ENCODE measurements around the gene NUSAP1. TPM values are rescaled to one million over a fixed set of nuclear protein-coding genes. Genes with fewer than 3 reads are reported as not detected.
"Not testable (repeated sequence)": the region's sequence is repeated elsewhere in the genome, so short reads cannot be mapped to it uniquely, and the experiment has no call there.

NUSAP1 gene, protein sequence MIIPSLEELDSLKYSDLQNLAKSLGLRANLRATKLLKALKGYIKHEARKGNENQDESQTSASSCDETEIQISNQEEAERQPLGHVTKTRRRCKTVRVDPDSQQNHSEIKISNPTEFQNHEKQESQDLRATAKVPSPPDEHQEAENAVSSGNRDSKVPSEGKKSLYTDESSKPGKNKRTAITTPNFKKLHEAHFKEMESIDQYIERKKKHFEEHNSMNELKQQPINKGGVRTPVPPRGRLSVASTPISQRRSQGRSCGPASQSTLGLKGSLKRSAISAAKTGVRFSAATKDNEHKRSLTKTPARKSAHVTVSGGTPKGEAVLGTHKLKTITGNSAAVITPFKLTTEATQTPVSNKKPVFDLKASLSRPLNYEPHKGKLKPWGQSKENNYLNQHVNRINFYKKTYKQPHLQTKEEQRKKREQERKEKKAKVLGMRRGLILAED
- 46.1 TPM for polyA plus RNA-seq (2013, experiment 1 of 2; ENCODE audit: insufficient read length)
- polyA plus RNA-seq (2013, experiment 2 of 2; ENCODE audit: insufficient read length), result 46.0 TPM

DNA sequence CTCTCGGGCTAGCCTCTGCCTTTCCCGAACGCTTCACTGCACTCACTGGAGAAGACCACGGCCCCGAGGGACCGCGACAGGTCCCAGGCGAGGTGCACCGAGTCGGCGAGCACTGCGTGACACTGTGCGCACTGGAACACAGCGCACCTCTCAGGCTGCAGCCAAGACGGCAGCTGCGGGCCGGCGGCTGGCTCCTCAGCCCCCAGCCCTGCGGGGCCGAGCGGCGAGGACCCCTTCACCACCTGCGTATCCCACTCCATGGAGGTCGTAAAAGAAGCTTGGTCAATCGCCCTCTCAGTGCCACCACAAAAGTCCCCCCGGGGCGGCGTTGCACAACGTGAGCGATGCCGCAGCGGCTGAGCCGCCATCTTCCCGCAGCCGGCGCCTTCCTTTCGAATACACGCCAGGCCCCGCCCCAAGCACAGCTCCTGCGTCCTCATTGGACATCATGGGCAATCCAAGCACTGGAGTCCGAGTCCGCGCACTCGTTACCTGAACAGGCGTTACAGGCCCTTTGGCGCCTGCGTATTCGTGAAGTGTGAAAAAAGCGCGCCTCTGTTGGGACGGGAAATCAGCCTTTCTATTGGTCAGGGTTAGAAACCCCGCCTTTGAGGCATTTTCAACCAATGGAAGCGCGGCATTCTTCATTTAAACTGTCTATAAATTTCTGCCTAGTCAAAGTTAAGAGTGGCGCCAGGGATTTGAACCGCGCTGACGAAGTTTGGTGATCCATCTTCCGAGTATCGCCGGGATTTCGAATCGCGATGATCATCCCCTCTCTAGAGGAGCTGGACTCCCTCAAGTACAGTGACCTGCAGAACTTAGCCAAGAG is at the start of gene NUSAP1, which contains the start of gene OIP5:
Gene NUSAP1, plus strand, starts transcription at position 688 of the 832 bp plus-strand sequence. Its CDS starts 77 bp downstream, at position 765.
Gene OIP5, minus strand, starts transcription at position 398 of the 832 bp plus-strand sequence. Its CDS starts 30 bp downstream, at position 368.
- peak; percentile 100 for DNase-seq

DNA sequence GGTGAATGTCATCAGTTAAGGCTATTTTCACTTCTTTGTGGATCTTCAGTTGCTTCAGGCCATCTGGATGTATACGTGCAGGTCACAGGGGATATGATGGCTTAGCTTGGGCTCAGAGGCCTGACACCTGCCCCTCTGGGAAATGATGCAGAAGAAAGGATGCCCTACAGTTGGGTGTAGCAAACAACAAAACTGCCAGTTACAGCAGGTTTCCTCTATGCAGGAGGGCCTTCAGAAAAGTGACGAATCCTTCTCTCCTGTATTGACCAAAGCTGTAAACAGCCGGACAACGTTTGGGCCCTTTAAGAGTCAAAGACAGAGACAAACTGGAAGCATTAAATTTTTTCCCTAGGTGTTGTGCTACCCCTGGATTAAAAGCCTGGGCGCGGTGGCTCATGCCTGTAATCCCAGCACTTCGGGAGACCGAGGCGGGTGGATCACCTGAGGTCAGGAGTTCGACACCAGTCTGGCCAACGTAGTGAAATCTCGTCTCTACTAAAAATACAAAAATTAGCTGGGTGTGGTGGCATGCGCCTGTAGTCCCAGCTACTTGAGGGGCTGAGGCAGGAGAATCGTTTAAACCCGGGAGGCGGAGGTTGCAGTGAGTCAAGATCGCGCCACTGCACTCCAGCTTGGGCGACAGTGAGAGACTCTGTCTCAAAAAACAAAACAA is 49.6 kb upstream of the NUSAP1 start:
- not testable (repeated sequence) for DNase-seq

DNA sequence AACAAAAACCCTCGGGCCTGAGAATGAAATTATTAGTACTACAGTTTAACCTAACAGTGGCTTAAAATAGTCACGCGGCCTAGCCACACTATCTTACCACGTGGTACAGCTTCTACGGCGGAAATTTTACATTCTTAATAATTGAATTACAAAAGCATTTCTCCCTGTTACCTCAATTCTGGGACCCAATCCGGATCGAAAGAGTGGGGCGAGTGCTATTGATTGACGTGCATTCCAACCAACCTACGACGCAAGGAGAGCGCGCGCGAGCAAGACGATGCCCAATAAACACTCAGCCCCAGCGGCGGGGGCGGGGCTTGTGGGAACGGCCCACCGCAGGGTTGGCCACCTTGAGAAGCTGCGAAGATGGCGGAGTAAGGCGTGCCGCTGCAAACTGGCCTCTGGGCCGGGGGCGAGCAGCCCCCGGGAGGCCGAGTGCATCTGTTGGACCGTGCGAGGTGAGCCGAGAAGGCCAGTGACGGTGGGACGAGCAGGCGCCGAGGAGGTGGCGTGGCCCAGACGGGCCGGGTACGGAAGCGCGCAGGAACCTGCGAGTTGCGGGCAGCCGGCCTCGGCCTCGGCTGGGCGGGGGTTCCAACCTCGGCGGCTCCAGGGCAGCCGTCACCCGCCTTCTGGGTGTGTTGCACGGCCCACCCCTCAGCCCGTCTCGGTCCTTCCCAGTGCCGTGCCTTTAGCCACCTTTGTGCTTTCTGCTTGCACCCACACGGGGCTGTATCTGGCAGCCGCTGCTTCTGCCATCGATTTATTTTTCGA is 48.8 kb upstream of the NUSAP1 start:
- DNase-seq, result peak; percentile 100

DNA sequence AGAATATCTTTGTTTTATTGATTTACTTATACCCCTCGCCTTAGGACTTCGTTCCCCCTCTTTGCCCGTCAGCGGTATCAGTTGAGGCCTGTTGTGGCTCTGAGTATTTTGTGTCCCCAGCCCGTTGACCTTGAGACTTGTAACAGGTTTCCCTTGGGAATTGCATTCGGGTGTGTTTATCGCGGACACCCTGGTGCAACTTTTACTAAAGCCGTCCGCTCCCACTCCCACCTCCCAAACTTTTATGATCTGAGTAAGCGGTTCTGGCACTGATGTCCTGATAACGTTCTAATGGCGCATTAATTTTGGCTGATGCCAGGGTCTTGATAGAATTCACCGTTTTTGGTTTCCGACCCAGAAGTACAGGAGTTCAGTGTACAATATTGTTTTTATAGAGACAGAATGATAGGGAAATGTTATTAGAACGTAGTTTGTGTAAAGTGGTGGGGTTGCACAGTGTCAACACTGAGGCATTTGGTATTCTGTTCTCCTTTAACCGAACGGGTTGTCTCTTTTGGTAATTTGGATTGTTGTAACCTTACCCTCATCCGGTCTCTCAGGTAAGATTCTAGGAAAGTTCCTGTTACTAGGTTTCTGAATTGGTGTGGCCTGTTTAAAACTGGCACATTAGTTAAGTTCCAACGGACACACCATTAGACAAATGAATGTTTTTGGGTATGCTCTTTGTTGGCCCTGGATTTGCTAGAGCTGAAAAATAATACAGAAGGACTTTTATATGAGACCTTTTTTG is 48.1 kb upstream of the NUSAP1 start:
- DNase-seq, result peak; percentile 7

DNA sequence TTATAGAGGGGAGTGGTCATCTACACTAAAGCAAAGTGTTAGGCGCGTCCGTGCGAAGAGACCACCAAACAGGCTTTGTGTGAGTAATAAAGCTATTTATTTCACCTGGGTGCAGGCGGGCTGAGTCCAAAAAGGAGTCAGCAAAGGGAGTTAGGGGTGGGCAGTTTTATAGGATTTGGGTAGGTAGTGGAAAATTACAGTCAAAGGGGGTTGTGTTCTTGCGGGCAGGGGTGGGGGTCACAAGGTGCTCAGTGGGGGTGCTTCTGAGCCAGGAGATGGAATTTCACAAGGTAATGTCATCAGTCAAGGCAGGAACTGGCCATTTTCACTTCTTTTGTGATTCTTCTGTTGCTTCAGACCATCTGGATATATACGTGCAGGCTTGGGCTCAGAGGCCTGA is 47.4 kb upstream of the NUSAP1 start:
- no peak for DNase-seq

DNA sequence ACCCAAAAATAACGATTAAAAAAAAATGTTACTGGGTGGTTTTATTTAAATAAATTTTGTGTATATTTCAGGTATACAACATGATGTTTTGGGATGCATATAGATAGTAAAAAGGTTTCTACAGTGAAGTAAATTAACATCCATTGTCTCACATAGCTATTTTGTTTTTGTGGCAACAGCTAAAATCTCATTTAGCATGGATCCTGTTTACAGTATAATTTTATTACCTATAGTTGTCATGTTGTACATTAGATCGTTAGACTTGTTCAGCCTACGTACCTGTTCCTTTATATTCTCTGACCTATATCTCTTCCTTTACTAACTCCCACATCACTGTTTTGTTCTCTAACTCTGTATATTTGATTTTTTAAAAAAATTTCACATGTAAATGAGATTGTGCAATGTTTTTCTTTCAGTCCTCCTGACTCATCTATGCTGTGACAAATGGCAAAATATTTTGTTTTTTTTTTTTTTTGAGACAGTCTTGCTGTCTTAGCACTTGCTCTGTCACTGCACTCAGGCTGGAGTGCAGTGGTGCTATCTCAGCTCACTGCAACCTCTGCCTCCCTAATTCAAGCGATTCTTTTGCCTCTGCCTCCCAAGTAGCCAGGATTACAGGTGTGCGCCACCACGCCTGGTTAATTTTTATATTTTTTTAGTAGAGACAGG is 45.9 kb upstream of the NUSAP1 start:
- peak; percentile 33 for DNase-seq

DNA sequence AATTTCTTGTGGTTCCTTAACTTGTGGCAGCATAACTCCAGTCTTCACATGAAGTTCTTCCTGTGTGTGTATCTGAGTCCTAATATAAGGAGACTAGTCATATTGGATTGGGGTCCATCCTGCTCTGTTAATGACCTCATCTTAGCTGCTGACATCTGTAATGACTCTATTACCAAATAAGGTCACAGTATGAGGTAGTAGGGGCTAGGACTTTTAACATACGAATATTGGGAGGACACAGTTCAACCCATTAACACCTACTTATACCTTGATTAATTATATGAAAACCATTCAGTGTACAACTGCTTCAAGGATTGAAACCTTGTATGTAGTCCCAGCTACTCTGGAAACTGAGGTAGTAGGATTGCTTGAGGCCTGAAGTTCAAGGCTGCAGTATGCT is 44.2 kb upstream of the NUSAP1 start:
- DNase-seq, result no peak

DNA sequence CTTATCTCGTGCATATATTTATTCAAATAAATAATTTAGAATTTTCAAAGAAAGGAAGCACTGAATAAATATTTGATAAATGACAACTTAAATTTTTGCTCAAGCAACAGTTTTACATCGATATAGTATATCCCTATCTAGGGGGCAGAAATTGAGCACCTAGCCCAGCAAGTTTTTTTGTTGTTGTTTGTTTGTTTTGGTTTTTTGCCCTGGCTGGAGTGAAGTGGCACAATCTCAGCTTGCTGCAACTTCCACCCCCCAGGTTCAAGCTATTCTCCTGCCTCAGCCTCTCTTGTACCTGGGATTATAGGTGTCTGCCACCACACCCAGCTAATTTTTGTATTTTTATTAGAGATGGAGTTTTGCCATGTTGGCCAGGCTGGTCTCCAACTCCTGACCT is 42.7 kb upstream of the NUSAP1 start:
- no peak for DNase-seq

DNA sequence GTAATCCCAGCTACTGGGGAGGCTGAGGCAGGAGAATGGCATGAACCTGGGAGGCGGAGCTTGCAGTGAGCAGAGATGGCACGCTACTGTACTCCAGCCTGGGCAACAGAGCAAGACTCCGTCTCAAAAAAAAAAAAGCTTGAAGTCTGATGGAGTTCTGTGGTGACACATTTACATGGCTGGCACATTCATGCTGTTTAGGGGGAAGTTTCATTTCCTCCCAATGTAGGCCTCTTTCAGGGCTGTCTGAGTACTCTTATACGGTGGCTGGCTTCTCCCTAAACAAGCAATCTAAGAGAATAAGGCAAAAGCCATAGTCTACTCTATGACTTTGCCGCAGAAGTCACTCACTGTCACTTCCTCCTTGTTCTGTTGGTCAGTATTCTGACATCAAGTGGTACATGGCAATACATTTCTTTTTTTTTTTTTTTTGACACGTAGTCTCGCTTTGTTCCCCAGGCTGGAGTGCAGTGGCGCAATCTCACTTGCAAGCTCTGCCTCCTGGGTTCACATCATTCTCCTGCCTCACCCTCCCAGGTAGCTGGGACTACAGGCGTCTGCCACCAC is 41.5 kb upstream of the NUSAP1 start:
- no peak for DNase-seq

DNA sequence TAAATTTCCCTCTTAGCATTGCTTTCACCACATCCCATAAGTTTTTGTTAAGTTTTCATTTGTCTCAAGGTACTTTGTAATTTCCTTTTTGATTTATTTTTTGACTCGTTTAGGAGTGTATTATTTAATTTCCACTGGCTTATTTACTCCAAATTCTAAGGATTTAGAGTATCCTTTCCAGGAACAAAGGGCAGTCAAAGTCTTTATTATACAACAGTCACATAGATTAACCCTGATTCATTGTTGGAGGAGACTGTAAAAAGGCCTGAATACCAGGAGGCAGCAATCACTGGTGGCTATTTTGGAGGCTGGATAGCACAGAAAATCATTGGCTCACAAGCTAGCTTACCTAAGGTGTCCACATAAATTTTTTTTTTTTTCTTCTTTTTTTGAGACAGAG is 40.2 kb upstream of the NUSAP1 start:
- no peak for DNase-seq

DNA sequence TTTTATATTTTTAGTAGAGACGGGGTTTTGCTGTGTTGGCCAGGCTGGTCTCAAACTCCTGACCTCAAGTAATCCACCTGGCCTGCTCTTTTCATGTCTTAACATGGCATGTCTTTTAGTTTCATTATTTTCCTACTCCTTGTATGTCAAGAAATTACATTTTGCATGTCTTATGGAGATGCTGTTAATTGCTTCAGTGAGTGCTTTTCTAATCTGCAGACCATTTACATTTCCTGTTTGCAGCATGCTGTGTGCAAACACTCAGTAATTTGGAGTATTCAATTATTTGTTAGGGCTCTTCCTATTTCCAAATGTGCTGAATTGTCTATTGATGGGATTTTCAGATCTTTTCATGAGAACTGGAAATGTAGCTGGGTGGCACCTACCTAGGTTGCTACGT is 31.5 kb upstream of the NUSAP1 start:
- not testable (repeated sequence) for DNase-seq

DNA sequence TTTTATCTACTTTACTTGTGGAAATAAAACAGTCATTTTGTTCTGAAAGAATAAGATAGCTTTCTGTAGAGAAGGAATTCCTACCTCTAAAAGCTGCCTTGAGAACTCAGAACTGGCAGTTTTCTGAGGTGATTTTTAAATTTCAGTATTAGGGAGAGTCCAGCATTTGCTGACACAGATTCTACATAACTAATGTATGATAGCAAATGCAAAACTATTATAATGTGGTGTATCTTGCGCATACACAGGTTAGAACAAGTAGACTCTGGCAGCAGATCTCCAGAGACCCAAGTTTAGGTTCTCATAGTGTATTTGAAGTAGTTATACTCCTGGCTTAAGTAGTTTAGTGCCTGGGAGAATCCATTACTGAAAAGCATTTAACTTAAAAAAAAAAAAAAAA is 31.1 kb upstream of the NUSAP1 start:
- no peak for DNase-seq

DNA sequence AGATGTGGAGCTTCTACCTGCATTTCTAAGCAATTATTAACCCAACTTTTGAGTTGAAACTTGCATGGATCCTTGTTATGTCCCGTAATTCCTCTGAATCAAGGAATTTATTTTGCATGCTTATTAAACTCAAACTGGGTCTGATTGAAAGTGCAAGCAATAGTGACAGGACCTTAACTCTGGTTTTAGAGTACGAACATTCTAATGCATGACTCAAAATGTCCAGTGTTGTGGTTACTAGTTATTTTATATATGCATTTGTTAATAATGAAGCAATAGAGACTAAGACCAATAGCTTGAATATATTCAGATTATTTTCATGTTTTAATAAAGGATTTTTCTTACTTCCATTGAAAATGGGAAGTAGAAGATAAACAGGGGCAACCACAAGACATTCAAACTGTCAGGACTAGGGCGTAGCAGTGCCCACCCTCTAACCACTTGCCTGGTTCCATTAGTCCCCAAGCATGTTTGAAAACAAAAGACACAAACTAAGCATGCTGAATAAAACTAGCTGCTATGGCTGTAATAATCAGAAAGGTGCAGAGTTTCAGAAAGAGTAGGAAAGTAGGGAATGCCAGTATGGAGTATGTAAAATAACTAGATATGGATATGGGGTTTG is 28.4 kb upstream of the NUSAP1 start:
- no peak for DNase-seq

DNA sequence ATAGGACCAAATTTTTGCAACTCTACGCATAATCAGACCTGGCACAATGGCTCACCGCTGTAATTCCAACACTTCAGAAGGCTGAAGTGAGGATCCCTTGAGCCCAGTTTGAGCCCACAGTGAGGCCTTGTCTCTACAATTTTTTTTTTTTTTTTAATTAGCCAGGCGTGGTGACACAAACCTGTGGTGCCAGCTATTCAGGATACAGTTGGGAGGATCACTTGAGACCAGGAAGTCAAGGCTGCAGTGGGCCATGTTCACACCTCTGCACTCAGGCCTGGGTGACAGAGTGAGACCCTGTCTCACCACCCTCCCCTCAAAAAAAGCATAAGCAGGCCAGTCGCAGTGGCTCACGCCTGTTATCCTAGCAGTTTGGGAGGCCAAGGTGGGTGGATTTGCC is 25.0 kb upstream of the NUSAP1 start:
- no peak for DNase-seq

DNA sequence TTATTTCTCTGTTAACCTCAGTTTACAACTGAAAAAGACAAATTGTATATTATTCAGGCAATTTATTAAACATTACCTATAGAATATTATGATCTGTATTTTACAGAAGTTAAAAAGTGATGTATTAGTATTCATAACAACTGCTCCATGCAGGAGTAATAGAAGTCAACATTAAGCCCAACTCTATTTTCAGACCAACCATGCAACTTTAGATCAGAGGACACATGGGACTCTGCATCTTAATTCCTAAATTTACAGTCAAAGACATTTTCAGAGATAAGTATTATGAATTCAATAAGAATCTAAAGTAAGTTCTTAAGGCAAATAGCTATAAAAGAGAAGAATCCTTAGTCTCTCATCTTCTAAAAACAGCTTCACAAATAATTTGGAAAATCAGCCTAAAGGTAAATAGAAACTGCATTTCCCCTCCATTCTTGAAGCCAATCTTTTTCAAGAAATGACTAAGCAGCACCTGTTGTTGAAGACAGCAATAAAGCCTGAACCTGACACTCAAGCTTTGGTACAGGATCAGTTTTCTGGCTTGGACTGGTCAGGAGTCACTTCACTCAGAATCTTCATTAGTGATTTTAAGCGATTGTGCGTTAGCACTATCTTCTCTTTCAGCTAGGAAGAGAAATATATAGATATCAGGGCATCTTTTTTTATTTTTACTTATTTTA is 23.3 kb upstream of the NUSAP1 start:
- no peak for DNase-seq

DNA sequence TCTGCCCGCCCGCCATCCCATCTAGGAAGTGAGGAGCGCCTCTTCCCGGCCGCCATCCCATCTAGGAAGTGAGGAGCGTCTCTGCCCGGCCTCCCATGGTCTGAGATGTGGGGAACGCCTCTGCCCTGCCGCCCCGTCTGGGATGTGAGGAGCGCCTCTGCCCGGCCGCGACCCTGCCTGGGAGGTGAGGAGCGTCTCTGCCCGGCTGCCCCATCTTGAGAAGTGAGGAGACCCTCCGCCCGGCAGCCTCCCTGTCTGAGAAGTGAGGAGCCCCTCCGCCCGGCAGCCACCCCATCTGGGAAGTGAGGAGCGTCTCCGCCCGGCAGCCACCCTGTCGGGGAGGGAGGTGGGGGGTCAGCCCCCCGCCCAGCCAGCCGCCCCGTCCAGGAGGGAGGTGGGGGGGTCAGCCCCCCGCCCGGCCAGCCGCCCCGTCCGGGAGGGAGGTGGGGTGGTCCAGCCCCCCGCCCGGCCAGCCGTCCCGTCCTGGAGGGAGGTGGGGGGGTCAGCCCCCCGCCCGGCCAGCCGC is 11.8 kb upstream of the NUSAP1 start:
- DNase-seq, result not testable (repeated sequence)

DNA sequence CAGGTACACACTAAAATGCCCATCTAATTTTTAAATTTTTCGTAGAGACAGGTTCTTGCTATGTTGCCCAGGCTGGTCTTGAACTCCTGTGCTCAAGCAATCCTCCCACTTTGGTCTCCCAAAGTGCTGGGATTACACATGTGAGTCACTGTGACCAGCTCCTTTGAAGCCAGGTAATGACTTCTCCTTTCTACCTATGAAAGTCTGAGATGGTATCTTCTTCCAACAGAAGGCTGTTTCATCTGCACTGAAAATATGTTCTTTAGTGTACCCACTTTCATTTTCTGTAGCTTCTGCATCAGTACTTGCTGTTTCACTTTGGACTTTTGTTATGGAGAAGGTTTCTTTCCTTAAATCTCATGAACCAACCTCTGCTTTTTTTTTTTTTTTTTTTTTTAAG is 9.1 kb upstream of the NUSAP1 start:
- DNase-seq, result no peak

DNA sequence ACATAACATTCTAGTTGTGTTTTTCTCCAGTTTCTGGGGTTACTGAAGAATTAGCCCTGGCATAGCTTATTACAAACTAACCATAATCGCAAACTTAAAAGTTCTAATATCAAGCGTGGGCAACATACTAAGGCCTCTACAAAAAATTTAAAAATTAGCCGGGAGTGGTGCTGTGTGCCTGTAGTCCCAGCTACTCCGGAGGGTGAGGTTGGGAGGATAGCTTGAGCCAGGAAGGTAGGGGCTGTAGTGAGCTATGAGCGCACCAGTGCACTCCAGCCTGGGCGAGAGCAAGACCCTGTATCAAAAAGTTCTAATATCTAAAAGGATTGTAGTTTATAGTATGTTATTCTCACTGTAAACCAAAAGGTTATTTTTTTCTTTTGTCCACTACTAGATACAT is 1.4 kb upstream of the NUSAP1 start:
- no peak for DNase-seq

DNA sequence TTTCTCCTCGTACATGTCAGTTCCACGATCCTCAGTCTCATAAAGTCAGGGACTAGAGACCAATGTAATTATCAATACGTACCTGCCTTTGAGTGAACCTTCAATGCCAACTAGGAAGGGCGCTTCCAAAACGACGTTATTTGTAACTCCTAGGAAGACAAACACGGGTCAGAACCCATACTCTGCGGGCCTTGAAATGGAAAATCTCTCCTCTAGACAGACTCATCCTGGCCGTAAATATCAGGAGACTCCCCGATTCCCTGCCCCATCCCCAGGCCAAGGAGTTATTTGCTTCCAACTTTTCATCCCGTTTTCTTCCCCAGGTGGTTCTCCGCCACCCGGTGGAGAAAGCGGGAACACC is 868 bp upstream of the NUSAP1 start:
- DNase-seq, result peak; percentile 61

Data from fibroblast of skin of scalp (primary cell).